PC-9 (cell line): ENCODE results near the gene STK32B. TPM values are rescaled to one million over a fixed set of nuclear protein-coding genes. Genes with fewer than 3 reads are reported as not detected.

ENCODE experiments used
- BruUV-seq: library from RNA; stranded (reverse); fragments of 400-500 nt; replicated peaks from 2 replicates; lab custom pipeline; 2021; lab: Mats Ljungman, UMichigan
- CTCF ChIA-PET: fragments of 300-600 bp; sonication (Branson Sonifier 250); formaldehyde crosslinking; loops from one replicate; lab custom pipeline; 2022; ENCODE audit warnings: antibody characterized with exemption; lab: Charles Lee
- POLR2A ChIA-PET: fragments of 300-600 bp; sonication (Branson Sonifier 250); formaldehyde crosslinking; loops from one replicate; lab custom pipeline; 2022; ENCODE audit warnings: antibody characterized with exemption; ENCODE audit not compliant: unreplicated experiment; lab: Charles Lee
- DNase-seq, 2 experiments: peaks; one replicate each; pipeline versions ENCODE4 v3.0.0 to v3.0.0-alpha.2; 2015 to 2022; ENCODE audit warnings: mixed read lengths in 1 of 2
- H2AFZ ChIP-seq: fragments of 200-600 bp; sonication (generic); 2 replicates; pipeline ENCODE4 v1.8.1; 2017; ENCODE audit warnings: antibody characterized with exemption
- H3F3A ChIP-seq: fragments of 200-600 bp; sonication (generic); 2 replicates; pipeline ENCODE4 v1.8.1; 2017; ENCODE audit warnings: antibody characterized with exemption, mild to moderate bottlenecking, low read depth; ENCODE audit not compliant: insufficient read depth
- H3K27ac ChIP-seq: fragments of 200-600 bp; sonication (generic); 2 replicates; pipeline ENCODE4 v1.6.1; 2016; ENCODE audit warnings: mixed run types
- H3K27me3 ChIP-seq: fragments of 200-600 bp; sonication (generic); 2 replicates; pipeline ENCODE4 v1.6.1; 2016; ENCODE audit warnings: low read depth, mixed run types; ENCODE audit not compliant: insufficient read depth
- H3K36me3 ChIP-seq: fragments of 200-600 bp; sonication (generic); 2 replicates; pipeline ENCODE4 v1.6.1; 2016; ENCODE audit warnings: low read depth, mixed run types
- H3K4me1 ChIP-seq: fragments of 200-600 bp; sonication (generic); replicated peaks from 2 replicates; pipeline ENCODE4 v1.6.1; 2016; ENCODE audit warnings: mixed run types; ENCODE audit not compliant: insufficient read depth
- H3K4me2 ChIP-seq: fragments of 200-600 bp; sonication (generic); 2 replicates; pipeline ENCODE4 v1.6.1; 2017; ENCODE audit warnings: mixed run types
- H3K4me3 ChIP-seq: fragments of 200-600 bp; sonication (generic); 2 replicates; pipeline ENCODE4 v1.6.1; 2016; ENCODE audit warnings: mixed run types
- H3K79me2 ChIP-seq: fragments of 200-600 bp; sonication (generic); 2 replicates; pipeline ENCODE4 v1.6.1; 2017; ENCODE audit warnings: low read depth, mixed run types
- H3K9me2 ChIP-seq: fragments of 200-600 bp; sonication (generic); 2 replicates; pipeline ENCODE4 v1.8.1; 2017; ENCODE audit warnings: mild to moderate bottlenecking; ENCODE audit not compliant: insufficient read depth
- H3K9me3 ChIP-seq: fragments of 200-600 bp; sonication (generic); 2 replicates; pipeline ENCODE4 v1.8.1; 2016; ENCODE audit warnings: low read depth; ENCODE audit not compliant: insufficient read depth
- H4K20me1 ChIP-seq: fragments of 200-600 bp; sonication (generic); 2 replicates; pipeline ENCODE4 v1.8.1; 2017; ENCODE audit not compliant: insufficient read depth
- CTCF ChIP-seq: fragments of 200-600 bp; sonication (generic); conservative IDR thresholded peaks from 2 replicates; pipeline ENCODE4 v1.6.1; 2017; ENCODE audit warnings: mixed run types, antibody characterized with exemption, mild to moderate bottlenecking, moderate library complexity
- EZH2 ChIP-seq: fragments of 200-600 bp; sonication (generic); IDR thresholded peaks from 2 replicates; pipeline ENCODE4 v1.8.0; 2017; ENCODE audit warnings: antibody characterized with exemption, low read depth
- intact Hi-C: fragments of 100-400 bp; cut with micrococcal nuclease; formaldehyde crosslinking; loops from one replicate; pipeline ENCODE4 v1.10.0; 2022; ENCODE audit not compliant: unreplicated experiment
- total RNA-seq: library from RNA; stranded (reverse); gene quantifications from 2 replicates; pipeline ENCODE4 v1.2.3, GENCODE V29; 2021

STK32B gene
- total RNA-seq, 1 experiment from 2014 or later: not detected

GRCh38 chr4:5100986-5101385 is 49.7 kb downstream of the STK32B start:
- Histone ChIP-seq H3K4me3 (no peak overlapping the region), H3K27ac (no peak overlapping the region), H3K27me3 (peaks cover 14% of the 10 kb centered on the region), H4K20me1 (no peaks in the 10 kb centered on the region), H3K36me3 (no peaks in the 10 kb centered on the region), H3K9me2 (no peaks in the 10 kb centered on the region), H3K4me1 (no peaks in the 10 kb centered on the region), H3K4me2 (no peak overlapping the region), H3K9me3 (no peaks in the 10 kb centered on the region), H2AFZ (no peak overlapping the region), H3F3A (no peaks in the 10 kb centered on the region), H3K79me2 (no peaks in the 10 kb centered on the region)
- ChIA-PET POLR2A (no interaction called here), CTCF (no interaction called here)
- DNase-seq: no peak
- no TSS peak for BruUV-seq
- TF ChIP-seq EZH2 (no peak), CTCF (no peak)
- intact Hi-C loops: no loop called here

GRCh38 chr4:5101571-5101970 is 50.3 kb downstream of the STK32B start:
- BruUV-seq: no TSS peak
- Histone ChIP-seq H3K79me2 (no peaks in the 10 kb centered on the region), H3K4me1 (no peaks in the 10 kb centered on the region), H3K4me3 (no peak overlapping the region), H3K9me3 (no peaks in the 10 kb centered on the region), H3K4me2 (no peak overlapping the region), H3K27ac (no peak overlapping the region), H4K20me1 (no peaks in the 10 kb centered on the region), H3F3A (no peaks in the 10 kb centered on the region), H2AFZ (no peak overlapping the region), H3K9me2 (no peaks in the 10 kb centered on the region), H3K36me3 (no peaks in the 10 kb centered on the region), H3K27me3 (peaks cover 20% of the 10 kb centered on the region)
- intact Hi-C loops: no loop called here
- CTCF ChIA-PET: no interaction called here
- no peak for DNase-seq
- TF ChIP-seq EZH2 (no peak), CTCF (no peak)
- POLR2A ChIA-PET: no interaction called here

GRCh38 chr4:5110901-5111300 is 59.6 kb downstream of the STK32B start:
- Histone ChIP-seq H3K4me2 (no peak overlapping the region), H3K27me3 (peaks cover 7% of the 10 kb centered on the region; the same call in 1 of the 2 replicates), H4K20me1 (no peaks in the 10 kb centered on the region), H3K9me3 (no peaks in the 10 kb centered on the region), H3K36me3 (no peaks in the 10 kb centered on the region), H3K9me2 (no peaks in the 10 kb centered on the region), H3K4me1 (no peaks in the 10 kb centered on the region), H3K79me2 (no peaks in the 10 kb centered on the region), H3K4me3 (no peak overlapping the region), H3F3A (no peaks in the 10 kb centered on the region), H3K27ac (no peak overlapping the region), H2AFZ (no peak overlapping the region)
- no peak for TF ChIP-seq EZH2
- TF ChIP-seq CTCF: no peak
- intact Hi-C loops: no loop called here
- DNase-seq: no peak
- no TSS peak for BruUV-seq
- CTCF ChIA-PET: no interaction called here
- POLR2A ChIA-PET: no interaction called here
